GM12801 (cell line): ENCODE results near the gene LGMN.

Experiments used
- CTCF ChIP-seq: IDR thresholded peaks from one replicate; pipeline ENCODE4 v1.5.1; 2011; ENCODE audit warnings: control low read depth; ENCODE audit not compliant: insufficient read length; ENCODE audit errors: extremely low read depth

Gene LGMN

GRCh38 chr14:92748259-92749016 lies at the start of gene LGMN:
LGMN (minus strand) TSS chr14:92748627; CDS start chr14:92732786, 15,841 bp downstream.
- no peak for TF ChIP-seq CTCF

DNA sequence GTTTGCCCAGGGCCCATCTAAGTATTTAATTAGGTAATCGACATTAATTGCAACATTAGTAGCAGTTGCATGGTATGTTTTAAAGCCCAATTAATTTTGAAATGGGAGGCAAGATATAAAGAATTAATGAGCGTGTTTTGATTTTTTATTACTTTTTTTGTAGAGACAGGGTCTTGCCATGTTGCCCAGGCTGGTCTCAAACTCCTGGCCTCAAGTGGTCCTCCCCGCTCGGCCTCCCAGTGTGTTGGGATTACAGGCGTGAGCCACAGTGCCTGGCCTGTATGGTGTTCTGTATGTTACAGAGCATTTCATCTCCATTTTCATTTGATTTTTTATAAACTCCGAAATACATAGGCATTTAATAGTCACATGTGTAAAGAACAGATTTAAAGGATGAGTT lies 46.5 kb upstream of the LGMN start:
- TF ChIP-seq CTCF: no peak

- TF ChIP-seq CTCF: no peak
These were observed 46.1 kb upstream of the LGMN start for GRCh38 chr14:92794547-92794941.

- TF ChIP-seq CTCF: no peak
These were observed 45.5 kb upstream of the LGMN start, which contains the start of gene GOLGA5 for GRCh38 chr14:92793709-92794546. GOLGA5 (plus strand) TSS chr14:92794305; CDS start chr14:92797438, 3,133 bp downstream.

GRCh38 chr14:92792885-92793284 lies 44.5 kb upstream of the LGMN start:
- no peak for TF ChIP-seq CTCF

- TF ChIP-seq CTCF: no peak
These were observed 41.1 kb upstream of the LGMN start for GRCh38 chr14:92789457-92790089.

- no peak for TF ChIP-seq CTCF
These were observed 39.1 kb upstream of the LGMN start for GRCh38 chr14:92787554-92787953.
